ENCODE measurements around the gene DCAF5.

Gene DCAF5

GRCh38 chr14:69149461-69150244, 3.3 kb downstream of the DCAF5 start:
- peak; percentile 33 for DNase-seq (ENCODE audit: low read depth)

- DNase-seq (ENCODE audit: low read depth) = no peak
Observed at GRCh38 chr14:69142101-69142500, 10.8 kb downstream of the DCAF5 start.

GRCh38 chr14:69141550-69141949, 11.4 kb downstream of the DCAF5 start:
- no peak for DNase-seq (ENCODE audit: low read depth)

GRCh38 chr14:69139743-69140142, 13.2 kb downstream of the DCAF5 start:
- no peak for DNase-seq (ENCODE audit: low read depth)

- peak; percentile 88 for DNase-seq (ENCODE audit: low read depth)
Observed at GRCh38 chr14:69137843-69138535, 14.9 kb downstream of the DCAF5 start.

GRCh38 chr14:69137416-69137815, 15.5 kb downstream of the DCAF5 start:
- peak; percentile 65 for DNase-seq (ENCODE audit: low read depth)

- DNase-seq (ENCODE audit: low read depth) = no peak
Observed at GRCh38 chr14:69135133-69135532, 17.8 kb downstream of the DCAF5 start.

GRCh38 chr14:69133206-69134125, 19.5 kb downstream of the DCAF5 start:
- DNase-seq (ENCODE audit: low read depth) = peak; percentile 91

GRCh38 chr14:69132513-69133181, 20.3 kb downstream of the DCAF5 start:
- DNase-seq (ENCODE audit: low read depth) = peak; percentile 76

- DNase-seq (ENCODE audit: low read depth) = no peak
Observed at GRCh38 chr14:69131176-69131575, 21.7 kb downstream of the DCAF5 start.

GRCh38 chr14:69129264-69129880, 23.5 kb downstream of the DCAF5 start:
- peak; percentile 89 for DNase-seq (ENCODE audit: low read depth)

- DNase-seq (ENCODE audit: low read depth) = no peak
Observed at GRCh38 chr14:69118305-69118704, 34.6 kb downstream of the DCAF5 start.

GRCh38 chr14:69117020-69117767, 35.7 kb downstream of the DCAF5 start:
- DNase-seq (ENCODE audit: low read depth) = no peak

- no peak for DNase-seq (ENCODE audit: low read depth)
Observed at GRCh38 chr14:69115407-69116185, 37.3 kb downstream of the DCAF5 start.

GRCh38 chr14:69114763-69115162, 38.2 kb downstream of the DCAF5 start:
- DNase-seq (ENCODE audit: low read depth) = no peak

GRCh38 chr14:69108358-69108757, 44.6 kb downstream of the DCAF5 start:
- DNase-seq (ENCODE audit: low read depth) = no peak

GRCh38 chr14:69107407-69108003, 45.4 kb downstream of the DCAF5 start:
- peak; percentile 63 for DNase-seq (ENCODE audit: low read depth)

- no peak for DNase-seq (ENCODE audit: low read depth)
Observed at GRCh38 chr14:69106451-69106850, 46.5 kb downstream of the DCAF5 start.

- peak; percentile 82 for DNase-seq (ENCODE audit: low read depth)
Observed at GRCh38 chr14:69105326-69105725, 47.6 kb downstream of the DCAF5 start.

Measured in iris pigment epithelial cell (primary cell).